Left forelimb (tissue), 1 donor: ENCODE data around the gene SSTR1.
"Not testable (repeated sequence)": the region's sequence is repeated elsewhere in the genome, so short reads cannot be mapped to it uniquely, and the experiment has no call there.

Source experiments
- DNase-seq: peaks from one replicate; pipeline ENCODE4 v3.0.0-alpha.2; 2018; ENCODE audit warnings: low spot score

SSTR1 gene, protein sequence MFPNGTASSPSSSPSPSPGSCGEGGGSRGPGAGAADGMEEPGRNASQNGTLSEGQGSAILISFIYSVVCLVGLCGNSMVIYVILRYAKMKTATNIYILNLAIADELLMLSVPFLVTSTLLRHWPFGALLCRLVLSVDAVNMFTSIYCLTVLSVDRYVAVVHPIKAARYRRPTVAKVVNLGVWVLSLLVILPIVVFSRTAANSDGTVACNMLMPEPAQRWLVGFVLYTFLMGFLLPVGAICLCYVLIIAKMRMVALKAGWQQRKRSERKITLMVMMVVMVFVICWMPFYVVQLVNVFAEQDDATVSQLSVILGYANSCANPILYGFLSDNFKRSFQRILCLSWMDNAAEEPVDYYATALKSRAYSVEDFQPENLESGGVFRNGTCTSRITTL

GRCh38 chr14:38207736-38208617 is at the start of gene SSTR1:
Gene SSTR1, plus strand, starts transcription at chr14:38207904. Its CDS starts 1,486 bp downstream, at chr14:38209390.
- DNase-seq = no peak

DNA sequence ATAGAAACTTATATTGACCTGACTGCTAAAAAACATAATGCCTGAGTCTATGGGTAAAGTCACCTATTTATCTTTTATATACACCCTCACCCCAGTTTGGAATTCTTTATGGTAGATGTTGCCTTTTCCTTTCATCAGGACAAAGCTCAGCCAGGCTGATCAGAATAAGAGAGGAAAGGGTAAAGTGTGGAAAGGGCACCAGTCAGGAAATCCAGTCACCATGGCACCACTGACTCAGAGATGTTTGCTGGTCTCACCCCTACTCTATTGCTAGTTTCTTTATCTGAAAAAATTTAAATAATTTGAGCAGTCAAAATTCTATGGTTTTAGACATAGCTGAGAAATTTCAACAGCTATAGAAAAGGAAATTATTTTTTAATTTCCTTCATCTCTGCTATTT is 49.2 kb upstream of the SSTR1 start:
- no peak for DNase-seq

DNA sequence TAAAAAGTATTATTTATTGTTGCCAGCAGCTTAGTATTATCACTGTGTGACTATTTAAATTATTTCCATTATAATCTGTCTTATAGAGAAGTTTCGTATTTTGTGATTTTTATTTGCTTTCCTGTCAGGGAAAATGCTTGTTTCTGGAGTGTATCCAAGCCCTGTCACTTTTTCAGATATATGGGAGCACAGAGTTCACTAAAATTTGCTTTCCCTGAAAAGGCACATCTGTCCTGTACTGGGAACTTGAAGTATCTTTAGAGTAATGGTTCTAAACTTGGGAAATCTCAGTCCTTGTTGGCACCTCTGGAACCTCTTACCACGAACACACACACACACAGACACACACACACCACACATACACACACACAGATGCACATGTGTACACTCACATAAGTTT is 39.3 kb upstream of the SSTR1 start:
- no peak for DNase-seq

- DNase-seq = no peak
Measured at GRCh38 chr14:38171197-38171596, 36.5 kb upstream of the SSTR1 start.

DNA sequence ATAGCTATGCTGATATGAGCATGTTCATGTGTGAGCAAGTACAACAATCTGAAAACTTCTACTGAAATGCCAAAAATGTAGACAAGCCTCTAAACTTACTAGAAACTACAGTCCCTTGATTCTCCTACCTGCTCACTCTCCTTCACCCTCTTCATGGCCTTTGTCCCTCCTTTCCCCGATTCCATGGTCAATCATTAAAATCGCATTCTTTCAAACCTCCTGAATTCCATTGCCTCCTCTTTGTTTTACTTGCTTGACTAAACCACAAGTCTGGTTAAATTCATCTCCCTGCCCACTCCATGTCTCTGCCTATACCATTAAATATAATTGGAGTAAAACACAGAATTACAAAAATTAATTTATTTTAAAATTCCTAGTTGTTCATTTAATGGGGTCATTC is 33.0 kb upstream of the SSTR1 start:
- no peak for DNase-seq

DNA sequence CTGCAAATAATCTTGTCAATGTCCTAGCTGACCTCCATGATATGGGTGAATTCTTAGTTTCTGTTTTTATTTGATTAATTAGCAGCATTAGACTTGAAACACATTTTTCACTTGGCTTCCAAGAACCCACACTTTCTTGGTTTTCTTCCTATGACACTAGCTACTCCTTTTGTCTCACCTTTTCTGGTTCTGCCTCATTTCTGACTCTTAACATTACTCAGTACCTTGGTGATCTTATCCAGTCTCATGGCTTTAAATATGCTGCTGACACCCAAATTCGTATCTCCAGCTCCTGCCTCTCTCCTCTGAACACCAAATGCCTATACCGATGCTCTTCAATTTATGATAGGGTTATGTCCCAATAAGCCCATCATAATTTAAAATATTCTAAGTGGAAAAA is 32.0 kb upstream of the SSTR1 start:
- DNase-seq = no peak

DNA sequence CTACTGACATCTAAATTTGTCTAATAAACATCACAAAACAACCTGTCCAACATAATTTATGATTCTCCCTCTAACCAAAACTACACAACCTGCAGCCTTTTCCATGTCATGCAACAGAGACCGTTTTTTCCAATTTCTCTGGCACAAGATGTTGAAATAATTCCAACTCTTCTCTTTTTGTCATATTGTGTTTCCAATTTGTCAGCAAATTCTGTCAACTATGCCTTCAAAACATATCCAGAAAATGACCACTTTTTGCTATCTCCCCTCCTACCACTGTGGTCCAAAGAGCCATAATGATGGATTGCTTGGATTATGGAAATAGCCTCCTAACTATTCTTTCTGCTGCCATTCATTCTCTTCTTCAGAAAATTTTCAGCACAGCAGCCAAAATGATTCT is 31.3 kb upstream of the SSTR1 start:
- DNase-seq = no peak

GRCh38 chr14:38184132-38184531 is 23.6 kb upstream of the SSTR1 start:
- DNase-seq = no peak

GRCh38 chr14:38185671-38186070 is 22.0 kb upstream of the SSTR1 start:
- DNase-seq = no peak

GRCh38 chr14:38186216-38186615 is 21.5 kb upstream of the SSTR1 start:
- DNase-seq = no peak

DNA sequence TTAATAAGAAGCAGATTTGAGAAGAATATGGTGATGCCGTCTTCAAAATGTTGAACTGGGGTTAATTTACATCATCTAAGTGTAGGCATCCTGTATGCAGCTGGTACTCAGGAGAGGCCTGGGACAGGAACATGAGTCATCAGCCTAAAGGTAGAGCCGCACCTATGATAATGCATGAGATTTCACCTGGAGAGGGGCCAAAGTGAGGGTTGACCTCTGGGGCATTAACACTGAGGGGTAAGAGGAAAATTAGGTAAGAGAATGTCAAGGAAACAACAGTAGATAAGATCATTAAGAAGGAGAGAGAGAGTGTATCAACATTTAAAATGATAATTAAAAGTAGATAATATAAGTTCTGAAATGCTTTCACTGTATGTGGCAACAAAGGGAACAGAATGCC is 20.2 kb upstream of the SSTR1 start:
- DNase-seq = no peak

DNA sequence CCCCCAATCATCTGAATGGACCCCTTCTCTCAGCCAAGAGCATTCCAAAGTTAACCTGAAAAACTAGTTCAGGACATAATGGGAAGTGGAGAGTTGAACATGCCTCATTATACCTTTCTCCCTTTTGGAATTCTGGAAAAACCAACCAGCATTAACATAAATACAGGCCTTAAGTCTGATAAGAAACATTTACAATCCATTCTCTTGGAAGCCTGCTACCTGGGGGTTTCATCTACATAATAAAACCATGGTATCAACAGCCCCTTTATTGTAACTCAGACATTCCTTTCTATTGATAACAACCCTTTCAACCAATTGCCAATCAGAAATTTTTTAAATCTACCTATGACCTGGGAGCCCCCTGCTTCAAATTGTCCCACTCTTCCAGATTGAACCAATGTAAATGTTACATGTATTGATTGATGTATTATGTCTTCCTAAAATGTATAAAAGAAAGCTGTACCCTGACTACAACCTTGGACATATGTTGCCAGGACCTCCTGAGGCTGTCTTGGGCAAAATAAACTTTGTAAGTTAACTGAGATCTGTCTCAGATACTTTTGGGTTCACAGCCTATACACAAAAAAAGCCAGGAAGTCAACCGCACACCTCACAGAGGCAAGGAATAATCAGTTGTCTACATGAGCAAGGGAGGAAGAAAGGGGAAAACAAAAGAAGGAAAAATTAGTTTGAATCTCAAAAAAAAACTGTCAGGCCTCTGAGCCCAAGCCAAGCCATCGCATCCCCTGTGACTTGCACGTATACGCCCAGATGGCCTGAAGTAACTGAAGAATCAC is 17.6 kb upstream of the SSTR1 start:
- no peak for DNase-seq

- DNase-seq = not testable (repeated sequence)
Measured at GRCh38 chr14:38190846-38191245, 16.9 kb upstream of the SSTR1 start.

GRCh38 chr14:38191491-38191890 is 16.2 kb upstream of the SSTR1 start:
- not testable (repeated sequence) for DNase-seq

DNA sequence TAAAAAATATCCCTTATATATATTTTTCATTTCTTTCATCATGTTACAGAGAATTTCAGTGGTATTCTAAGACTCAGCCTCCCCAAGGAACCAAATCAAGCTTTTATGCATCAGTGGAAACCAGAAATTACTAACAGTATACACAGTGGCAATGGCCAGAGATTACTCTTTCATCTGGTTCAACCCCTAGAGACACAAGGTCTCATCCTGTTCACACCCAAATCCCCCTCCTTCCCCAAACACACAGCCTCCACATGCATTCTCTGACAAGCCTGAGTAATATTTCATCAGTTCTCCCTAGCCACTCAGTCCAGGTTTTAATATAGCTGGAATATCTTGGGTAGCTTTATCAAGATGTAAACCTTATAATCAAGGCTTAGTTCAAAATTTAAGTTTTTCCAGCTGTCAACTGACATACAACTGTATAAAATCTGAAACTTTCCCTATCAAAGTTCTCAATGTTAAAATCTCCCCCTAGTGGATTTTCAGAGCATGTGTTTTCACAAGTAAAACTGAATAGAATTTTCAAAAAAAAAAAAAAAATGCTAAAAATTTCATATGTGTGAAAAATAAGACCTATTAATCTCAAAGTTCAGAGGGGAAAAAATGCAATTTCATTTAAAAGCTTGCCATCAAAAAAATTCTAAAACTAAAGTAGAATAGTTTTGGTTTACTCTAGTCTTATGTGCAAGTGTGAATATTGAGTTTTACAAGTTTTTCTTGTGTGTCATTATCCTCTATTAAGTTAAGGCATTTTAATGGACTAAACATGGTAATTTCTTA is 10.5 kb upstream of the SSTR1 start:
- no peak for DNase-seq

DNA sequence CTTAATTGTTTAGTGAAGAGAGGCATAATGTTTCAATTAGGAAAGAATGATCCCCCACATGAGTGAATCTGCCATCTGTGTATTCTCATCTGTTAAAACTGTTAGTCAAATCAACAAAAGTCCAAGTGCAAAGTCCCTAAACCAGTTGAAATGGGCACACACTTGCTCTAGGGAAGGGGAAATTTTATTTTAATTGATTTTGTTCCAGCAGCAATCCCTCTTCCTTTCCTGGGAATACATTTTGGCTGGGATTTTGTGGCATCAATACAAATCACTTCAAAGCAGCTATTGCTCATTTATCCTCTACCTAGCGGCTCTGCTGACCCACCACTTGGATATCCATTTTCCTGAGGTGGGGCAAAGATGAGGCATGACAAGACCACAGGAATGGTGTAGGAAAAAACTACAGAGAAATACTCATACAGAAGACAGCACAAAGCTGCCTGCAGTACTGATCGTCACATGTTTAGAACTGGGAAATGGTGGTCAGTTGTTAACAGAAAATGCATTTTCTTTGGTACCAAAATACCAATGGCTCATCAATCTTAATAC is 9.8 kb upstream of the SSTR1 start:
- no peak for DNase-seq

GRCh38 chr14:38198425-38198824 is 9.3 kb upstream of the SSTR1 start:
- DNase-seq = no peak

GRCh38 chr14:38199076-38199475 is 8.6 kb upstream of the SSTR1 start:
- no peak for DNase-seq

GRCh38 chr14:38199739-38200138 is 8.0 kb upstream of the SSTR1 start:
- no peak for DNase-seq

DNA sequence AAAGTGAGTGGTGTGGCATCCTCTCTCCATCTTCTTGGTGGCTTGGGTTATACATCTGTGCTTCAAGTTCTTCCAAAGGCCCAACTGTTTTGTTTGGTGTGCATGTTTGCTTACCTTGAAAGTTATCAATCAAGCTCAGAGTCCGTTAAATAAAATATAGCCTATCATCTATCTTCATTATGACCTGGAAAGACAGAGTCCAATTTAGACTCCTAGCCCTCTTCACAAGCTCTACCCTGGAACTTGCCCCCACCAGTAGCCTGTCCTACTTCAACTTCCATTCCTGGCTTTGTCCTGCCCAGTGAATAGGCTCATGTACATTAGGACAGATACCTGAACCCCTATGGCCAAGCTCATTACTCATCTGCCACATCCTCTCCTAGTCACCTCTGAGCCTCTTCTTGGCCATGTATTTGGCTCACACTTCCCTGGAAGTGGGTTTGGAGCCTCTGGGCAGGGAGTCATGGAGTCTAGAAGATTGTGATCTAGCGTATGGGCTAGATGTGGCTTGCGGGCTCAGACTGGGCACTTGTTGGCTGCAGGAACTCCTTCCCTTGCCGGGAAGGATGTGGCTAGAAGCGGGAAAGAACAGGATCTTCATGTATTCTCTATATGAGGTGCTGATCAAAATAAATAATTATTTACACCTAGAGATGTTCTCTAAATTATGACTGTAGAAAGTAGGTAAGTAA is 6.4 kb upstream of the SSTR1 start:
- no peak for DNase-seq
